Cerebellar cortex (tissue), 1 donor: ENCODE measurements around the gene LAMA3.

Source experiments
- DNase-seq: peaks from one replicate; pipeline ENCODE4 v3.0.0-alpha.2; 2015; ENCODE audit warnings: low spot score

Gene LAMA3

DNA sequence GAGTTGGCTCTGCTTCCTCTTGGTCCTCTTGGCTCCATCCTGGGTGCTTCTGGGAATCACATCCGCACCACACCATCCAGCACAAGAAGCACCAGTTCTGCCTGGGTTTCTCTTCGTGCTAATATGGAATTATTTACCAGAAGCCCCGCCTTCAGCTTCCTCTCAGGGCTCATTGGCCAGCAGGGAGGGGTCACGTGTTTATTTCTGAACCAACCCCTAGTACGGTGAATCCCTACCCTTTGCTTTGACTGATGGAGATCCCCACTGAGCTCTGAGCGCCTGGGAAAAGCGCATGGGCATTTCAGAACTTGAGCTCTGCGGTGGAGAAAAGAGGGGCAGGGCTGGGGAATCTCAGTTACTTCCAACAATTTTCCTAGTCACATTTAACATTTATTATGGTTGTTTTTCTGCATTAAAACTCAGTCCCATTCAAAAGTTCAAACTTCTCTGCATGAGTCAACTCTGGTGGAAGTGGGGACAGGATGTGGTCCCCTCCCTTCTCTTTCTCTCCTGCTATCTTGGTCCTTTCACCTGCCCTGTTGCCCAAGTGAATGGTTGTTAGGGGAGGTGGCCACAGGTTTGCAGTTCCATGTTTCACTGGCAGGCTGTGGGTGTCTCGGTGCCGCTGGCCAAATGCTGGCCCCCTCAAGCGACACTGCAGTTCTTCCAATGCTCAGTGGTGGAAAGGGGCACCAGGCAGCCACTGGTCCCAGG, 248.9 kb downstream of the LAMA3 start:
- DNase-seq: no peak

DNA sequence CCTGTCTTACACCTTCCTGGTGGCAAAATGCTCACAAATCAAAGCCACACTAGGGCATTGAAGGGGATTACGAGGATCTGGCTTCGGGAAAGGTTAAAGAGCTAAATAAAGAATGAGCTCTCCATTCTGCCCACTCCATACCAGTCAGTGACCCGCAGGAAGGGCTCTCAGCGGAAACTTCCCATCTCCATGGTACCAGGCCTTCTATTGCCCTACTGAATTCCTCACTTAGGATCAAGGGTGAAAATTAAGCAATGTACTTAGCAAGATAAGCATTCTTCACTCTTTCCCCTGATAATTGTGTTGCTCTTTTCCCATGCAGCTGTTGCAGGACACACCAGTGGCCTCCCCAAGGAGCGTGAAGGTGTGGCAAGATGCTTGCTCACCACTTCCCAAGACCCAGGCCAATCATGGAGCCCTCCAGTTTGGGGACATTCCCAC, 249.7 kb downstream of the LAMA3 start:
- no peak for DNase-seq

DNA sequence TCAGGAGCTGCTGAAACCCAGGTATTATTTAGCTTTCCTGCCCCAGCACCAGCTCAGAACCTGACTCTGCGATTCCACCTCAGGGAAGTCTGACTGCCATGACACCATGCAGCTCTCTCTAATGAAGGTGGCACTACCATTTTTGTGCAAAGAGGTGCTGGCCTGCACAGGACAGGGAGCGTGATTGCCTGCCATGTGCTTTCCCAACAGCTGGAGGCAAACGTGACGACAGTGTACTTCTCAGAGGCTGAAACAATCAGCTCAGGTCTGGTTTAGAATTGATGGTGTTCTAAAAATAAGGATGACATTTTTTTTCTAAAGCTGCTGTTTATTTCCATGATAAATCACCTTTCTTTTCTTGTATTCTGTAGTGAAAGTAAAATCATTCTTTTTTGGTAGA, 250.1 kb downstream of the LAMA3 start:
- DNase-seq: no peak

DNA sequence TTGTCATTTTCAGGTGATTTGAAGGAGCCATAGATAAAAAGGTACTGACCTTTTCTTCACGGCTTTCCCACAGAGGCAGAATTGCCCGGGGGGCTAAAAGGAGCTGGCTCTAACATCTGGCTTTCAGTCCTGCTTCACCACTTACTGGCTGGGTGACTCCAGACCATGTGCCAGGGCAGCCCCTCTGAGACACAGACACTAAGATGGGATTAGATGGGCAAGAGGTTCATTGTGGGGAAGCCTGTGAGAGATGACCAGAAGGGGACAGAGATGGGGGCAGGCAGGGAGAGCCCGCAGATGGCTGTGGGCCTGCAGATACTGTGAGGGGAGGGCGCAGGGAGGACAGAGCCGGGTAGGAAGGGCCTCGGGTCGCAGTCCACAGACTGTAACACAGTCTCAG, 250.6 kb downstream of the LAMA3 start:
- DNase-seq: no peak

DNA sequence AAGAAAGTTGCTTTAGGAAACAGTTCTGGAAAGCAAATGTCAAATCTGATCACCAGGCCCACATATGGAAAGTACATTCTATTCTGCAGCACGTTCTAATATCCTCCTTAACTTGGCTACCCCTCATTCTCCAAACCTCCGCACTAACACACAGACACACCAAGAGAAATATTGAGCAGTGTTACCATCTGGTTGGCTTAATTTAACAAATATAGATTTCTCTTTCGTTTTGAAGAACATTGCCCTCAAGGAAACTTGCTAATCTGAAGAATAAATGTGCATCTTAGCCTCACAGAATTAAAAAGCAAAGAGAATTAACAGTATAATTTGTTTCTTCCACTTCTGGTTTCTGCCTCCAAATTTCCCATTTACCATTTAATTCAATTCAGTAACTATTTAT, 252.5 kb downstream of the LAMA3 start:
- no peak for DNase-seq

DNA sequence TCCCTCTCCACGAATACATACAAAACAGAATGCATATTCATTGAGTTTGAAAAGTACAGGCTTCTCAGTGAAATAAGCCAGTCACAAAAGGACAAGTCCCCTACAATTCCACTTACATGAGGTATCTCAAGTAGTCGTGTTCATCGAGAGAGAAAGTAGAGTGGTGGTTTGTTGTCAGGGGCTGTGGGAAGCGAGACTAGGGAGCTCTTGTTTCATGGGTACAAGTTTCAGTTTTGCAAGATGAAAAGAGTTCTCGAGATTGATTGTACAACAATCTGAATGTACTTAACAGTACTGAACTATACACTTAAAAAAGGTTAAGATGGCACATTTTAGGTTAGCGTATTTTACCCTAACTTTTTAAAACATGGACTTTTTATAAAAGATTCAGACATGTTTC, 253.9 kb downstream of the LAMA3 start:
- no peak for DNase-seq

DNA sequence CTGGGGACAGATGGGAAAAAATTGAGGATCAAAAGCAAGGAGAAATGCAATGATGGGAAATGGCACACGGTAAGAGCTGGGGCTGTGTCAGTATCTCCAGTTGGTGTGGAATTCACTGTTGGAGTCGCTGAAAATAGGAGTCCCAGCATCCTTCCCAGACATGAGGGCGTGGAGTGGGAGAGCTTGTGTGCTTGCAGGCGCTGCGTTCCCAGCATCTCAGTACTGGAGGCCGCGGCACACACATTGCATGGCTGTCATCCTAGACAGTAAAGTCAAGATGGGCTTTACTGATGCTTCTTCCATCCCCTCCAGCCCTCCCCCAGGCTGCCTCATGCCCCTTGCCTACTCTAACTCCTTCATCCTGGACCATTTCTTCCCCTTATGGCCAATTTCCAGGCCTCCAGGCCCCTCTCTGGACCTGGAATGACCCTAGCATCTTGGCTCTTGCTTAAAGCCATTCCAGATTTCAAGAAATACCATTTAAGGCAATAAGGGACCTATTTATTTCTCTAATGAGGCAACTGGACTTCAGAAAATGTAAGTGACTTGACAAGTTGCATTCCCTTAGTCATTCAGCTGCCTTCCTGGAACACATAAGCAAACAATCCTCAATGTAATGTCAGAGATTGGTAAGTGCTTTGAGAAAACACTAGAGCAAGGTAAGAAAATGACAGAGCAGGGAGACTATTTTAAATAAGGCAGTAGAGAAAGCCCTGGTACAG, 254.8 kb downstream of the LAMA3 start:
- DNase-seq: no peak

DNA sequence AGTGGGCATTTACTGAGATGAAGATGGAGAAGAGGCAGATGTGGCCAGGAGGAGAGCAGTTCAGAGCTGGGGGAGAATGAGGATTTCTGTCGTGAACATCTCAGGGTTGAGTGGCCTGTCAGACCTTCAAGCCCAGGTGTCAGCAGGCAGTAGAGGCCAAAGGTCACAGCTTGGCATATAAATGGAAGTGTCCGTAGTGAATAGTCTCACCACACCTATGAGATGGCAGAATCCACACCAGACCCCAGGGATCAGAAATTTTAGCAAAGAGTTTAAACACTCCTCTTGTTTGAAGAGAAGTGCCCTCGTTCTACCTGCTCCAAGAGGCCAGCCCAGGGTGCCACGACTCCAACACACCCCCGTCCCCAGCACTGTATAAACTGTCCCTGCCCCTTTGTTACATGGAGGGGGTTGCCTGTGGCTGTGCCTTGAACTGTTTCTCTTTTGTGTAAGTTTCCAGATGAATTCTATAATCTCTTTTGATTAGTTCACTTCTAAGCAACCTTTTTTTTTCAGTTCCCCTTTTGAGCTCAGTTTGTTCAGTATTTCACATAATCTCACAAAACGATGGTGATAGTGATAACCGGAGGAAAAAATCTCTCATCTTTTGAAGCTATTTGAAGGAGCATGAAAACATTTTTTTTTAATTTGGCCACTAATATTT, 256.3 kb downstream of the LAMA3 start:
- DNase-seq: no peak

DNA sequence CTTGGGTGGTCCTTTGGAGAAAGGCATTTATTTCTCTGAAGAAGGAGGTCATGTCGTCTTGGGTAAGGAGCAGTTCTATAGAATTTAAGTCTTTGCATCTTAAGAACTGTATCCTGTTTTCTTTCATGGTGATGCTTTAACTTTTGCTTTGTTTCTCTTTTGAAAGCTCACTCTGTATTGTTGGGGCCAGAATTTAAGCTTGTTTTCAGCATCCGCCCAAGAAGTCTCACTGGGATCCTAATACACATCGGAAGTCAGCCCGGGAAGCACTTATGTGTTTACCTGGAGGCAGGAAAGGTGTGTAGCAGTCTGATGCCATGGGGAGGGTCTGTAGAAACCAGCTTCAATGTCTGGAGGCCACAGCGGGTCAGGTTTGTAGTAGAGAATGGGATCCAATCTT, 260.6 kb downstream of the LAMA3 start:
- DNase-seq: no peak

DNA sequence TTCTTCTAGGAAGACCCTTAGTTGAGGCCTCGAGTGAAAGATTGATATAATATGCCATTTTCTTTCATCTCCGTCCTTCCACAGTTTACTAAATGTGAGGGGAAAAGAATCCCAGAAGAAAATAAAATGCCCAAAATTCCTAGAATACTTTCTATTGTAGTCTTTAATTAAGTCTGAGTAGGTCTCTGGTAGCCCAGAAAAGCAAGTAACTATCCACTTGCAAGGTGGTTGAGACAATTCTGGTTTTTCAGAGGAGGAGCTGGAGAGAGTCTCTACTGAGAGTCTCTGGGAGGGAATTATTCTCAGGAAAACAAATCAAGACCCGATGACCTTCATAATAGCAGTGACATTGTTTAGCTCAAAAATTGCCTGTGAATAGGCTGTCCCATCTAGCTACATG, 261.4 kb downstream of the LAMA3 start:
- DNase-seq: no peak

DNA sequence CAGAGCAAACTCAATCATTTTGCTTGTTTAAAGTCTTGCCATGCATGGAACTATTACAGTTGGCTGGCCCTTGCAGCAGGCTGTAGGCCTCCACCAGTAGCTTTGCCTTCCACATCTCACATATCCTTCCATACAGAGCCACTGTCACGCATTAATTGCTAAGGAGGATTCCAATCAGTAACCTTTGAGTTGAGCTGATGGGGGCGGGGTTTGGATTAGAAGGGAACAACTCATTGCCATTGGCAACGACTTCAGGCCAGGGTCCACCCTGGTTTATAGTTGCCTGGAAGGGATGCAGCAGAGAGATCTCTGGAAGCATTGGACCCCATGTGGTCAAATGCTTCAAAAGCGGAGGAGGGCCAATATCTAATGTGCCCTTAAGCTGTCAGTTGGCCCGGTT, 262.0 kb downstream of the LAMA3 start:
- no peak for DNase-seq

DNA sequence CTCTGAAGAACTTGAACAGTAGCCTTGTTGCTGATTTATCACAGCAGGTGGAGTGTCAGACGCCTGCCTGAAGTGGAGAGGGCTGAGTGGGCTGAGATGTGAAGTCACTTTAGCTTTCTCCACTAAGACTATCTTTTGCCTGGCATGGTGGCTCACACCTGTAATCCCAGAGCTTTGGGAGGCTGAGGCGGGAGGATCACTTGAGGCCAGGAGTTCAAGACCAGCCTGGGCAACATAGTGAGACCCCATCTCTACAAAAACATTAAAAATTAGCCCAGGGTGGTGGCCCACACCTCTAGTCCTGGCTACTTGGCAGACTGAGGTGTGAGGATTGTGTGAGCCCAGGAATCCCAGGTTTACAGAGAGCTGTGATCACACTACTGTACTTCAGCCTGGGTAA, 264.7 kb downstream of the LAMA3 start:
- DNase-seq: no peak

DNA sequence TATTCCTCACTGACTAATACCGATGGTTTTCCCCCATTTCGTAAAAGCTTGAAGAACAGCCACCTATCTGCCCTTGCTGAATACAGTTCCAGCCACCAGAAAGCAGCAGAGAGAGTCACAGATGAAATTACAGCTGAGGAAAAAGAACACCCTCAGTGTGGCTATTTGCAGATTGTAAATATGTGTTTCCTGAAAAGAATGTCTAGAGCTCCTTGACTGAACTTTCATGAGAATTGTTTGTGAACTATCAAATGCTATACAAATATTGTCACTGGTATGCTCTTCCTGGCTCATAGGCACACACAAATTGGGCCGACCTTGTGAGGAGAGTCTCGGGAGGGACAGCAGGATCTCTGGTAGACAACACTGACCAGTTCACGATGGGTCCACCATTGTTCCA, 267.2 kb downstream of the LAMA3 start:
- no peak for DNase-seq

DNA sequence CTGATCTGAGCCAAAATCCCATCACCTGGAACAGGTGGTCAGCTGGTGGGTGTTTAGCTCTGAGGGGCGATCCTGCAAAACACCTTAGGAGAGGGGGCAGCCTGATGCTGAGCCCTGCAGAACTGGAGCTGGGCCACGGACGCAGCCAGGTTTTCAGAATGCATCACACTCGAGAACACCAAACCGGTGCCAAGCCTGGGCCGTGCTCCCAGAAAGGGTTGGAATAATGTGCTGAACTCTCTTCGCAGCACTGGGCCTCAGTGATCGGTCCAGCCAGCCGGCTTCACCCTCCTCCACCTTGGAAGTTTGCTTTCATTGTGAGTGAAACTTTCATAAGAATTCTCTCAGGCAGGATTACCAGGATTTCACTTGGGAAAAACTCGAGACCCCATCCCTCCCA, 268.8 kb downstream of the LAMA3 start:
- peak; percentile 80 for DNase-seq

DNA sequence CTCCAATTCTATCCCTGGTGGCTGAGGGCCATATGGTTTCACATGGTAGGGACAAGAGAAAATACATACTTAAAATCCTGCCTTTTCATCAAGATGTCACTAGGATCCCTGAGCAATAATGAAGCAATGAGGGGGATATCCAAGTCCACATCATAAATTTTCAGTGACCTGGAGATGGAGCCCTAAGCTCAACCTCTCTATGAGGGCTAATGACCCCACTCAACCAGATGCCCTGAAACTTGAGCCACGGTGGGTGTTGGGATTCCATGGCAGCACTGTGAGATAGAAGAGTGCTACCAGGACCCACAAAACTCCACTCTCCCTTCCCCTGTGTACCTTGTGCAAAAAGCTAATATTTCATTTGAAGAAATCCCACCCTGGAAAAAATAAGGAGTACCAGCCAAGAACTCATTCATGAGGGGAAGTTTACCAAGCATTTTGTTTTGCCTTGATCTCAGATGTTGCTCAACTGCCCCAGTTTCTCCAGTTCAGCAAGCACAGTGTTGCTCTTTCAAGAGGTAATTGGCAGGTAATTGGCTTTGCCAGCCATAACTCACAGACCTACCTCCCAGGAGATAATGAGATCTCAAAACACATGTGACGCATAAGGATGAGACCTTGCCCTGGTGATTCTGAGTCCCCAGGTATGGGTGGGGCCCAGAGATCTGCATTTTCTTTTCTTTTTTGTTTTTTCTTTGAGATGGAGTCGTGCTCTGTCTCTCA, 274.4 kb downstream of the LAMA3 start:
- DNase-seq: no peak

DNA sequence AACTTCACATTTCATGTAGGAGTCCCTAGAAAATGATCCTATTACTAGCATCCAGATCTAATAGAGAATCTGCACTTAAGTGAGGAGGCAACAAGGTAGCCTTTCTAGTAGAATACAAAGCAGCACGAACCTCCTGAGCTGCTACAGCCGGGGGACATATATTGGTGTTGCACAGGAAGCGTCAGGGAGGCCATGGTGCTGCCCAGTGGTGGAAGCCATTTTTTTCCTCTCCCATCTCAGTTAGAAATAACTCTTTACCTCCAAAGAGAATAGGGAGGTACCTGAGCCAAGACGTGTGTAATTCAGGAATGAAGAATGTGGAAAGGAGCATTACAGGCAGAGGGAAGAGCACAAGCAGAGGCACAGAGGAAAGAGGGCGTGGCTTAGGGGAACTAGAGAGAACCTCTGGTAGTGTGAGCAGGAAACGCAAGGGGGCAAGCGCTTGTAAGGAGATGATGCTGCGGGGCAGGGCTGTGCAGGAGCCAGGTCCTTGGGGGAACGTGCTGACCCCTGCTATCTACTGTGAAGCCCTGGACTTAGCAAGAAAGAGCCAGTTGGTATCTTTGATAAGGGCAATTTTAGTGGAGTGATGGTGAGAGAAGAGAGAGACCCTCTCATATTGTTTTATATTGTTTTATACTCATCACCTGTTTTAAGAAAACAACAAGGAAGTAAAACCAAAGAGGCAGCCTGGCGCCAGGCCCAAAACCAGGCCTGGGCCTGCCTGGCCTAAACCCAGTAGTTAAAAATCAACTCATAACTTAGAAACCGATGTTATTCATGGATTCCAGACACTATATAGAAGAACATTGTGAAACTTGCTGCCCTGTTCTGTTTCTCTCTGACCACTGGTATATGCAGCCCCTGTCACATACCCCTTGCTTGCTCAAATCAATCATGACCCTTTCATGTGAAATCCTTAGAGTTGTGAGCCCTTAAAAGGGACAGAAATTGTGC, 275.3 kb downstream of the LAMA3 start:
- DNase-seq: no peak

DNA sequence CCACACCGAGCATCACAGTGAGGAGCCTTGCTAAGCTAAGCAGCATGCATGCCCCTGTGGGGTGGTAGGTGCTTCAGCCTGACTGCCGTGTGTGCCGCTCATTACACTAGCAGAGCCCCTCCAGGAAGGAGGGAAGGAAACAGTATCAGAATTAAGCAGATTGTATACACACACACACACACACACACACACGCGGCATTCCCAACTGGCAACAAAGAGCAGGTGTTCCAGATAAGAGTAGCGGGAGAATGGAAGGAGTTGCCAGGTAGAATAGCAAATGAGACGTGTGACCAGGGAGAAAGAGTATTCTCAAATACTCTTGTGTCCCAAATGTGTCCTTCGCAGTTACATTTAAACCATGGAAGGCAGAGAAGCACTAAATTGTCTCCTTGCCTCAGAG, 277.7 kb downstream of the LAMA3 start:
- DNase-seq: no peak

DNA sequence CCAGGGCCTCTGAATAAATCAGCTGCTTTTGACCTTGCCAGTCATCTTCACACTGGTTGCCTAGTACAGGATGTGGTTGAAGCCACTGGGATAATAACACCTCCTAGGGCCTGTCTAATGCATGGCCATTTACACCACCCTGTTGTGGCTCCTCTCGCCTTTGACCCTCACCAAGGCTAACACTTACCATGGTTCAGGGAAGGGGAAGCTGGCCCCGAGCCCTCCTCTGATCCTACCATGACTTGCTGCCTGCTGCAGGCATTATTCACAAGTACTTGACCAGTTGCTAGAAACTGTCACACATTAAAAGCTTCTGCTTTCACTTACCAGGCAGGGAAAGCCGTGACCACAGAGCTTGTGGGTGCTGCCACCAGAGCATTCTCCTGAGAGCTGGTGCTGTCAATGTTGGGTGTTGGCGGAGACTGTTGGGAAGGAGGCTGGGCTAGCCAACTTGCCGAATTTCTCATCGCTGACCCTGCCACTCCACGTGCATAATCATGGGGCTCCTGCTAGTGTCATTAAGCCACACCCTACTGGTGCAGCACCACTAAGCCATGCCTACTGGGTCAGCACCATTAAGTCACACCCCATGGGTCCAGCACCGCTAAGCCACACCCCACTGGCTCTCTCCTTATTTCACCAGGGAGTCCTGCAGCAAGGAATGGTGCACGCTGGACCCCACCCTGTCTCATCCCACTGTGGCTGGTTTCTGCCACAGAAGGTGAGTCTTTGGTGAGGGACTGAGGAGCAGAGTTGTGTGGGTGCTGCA, 278.3 kb downstream of the LAMA3 start:
- DNase-seq: no peak

DNA sequence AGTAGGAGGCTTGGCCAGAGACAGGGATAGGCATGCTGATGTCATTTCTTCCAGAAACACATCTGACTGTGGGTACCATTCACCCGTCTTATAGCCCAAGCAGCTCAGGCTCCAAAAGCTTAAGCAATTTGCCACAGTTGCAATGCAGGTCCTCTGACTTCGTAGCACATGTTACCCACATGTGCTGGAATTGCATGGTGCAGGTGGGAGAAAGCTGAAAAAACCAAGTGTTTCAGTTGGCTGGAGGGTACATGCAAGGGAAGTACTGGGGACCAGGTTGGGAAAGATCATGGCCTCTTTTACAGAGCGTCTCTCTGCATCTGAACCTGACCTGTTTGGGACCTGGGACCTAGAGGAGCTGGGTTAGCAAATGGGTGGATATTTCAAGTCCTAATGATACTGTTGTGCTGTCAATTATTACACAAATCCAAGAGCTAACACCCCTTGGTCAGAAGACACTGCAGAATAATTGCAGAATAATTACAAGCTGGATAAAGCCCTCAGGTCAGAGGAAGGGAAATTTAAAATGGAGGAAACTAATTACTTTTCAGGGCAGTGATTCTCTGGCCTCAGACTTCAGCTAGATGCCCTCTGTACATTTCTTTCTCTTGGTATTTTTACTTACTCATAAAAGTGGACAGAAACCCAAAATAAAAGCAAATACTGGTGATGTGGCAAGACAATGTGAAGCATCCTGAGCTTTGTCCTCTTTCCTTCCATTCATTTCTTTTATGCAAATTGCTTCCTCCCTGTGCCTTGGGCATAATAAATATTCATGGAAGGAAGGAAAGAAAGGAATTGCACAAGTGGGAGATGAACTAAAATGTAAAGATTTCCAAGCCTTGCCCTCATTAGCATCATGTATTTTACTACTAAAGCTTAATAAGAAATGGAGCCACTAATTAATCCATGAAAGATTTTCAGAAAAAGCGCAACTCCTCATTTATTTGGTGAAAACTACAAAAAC, 279.7 kb downstream of the LAMA3 start:
- no peak for DNase-seq
